ENCODE data around the gene TCIRG1.

Gene TCIRG1

DNA sequence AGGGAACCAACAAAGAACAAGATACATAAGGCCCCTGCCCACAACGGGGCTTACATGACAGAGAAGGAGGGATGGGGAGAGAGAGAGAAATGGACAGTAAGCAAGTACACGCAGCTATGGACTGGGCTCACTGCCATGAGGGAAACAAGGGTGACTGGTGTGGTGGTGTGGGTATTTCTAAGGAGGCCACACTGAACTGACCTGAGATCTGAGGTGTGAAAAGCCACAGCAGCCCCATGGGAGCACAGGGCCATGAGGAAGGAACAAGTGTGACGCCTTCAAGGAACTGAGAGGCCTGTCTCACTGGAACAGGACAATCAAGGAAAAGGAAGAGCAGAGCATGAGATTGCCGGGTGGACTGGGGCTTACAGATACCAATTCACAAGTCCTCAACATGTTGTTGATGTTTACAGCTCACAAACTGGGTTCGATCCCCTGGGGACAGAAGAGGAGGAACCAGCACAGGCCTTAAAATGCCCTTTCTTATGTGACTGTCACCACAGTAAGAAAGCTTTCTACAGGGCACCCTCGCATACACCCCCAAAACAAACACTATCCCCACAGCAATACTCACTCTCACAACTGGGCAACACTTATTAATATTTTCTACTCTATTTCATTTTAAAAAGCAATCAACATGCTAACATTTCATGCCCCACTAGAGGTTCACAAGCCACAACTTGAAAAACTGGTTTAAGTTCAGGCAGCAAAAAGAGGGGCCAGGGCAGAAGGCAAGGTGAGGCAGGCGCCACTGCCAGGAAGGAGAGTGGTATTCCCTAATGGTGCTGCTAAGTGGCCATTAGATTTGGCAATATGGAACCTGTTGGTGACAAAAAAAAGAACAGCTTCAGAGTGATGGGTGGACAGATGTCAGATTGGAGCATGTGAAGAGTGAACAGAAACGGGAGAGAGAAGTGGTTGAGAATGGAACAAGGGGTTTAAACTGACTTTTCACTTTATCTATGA, 39.1 kb downstream of the TCIRG1 start:
- H3K36me3 ChIP-seq = peaks cover 21% of the 10 kb centered on the region
- no peaks in the 10 kb centered on the region for H3K27me3 ChIP-seq
- TF ChIP-seq, protein P1, sequence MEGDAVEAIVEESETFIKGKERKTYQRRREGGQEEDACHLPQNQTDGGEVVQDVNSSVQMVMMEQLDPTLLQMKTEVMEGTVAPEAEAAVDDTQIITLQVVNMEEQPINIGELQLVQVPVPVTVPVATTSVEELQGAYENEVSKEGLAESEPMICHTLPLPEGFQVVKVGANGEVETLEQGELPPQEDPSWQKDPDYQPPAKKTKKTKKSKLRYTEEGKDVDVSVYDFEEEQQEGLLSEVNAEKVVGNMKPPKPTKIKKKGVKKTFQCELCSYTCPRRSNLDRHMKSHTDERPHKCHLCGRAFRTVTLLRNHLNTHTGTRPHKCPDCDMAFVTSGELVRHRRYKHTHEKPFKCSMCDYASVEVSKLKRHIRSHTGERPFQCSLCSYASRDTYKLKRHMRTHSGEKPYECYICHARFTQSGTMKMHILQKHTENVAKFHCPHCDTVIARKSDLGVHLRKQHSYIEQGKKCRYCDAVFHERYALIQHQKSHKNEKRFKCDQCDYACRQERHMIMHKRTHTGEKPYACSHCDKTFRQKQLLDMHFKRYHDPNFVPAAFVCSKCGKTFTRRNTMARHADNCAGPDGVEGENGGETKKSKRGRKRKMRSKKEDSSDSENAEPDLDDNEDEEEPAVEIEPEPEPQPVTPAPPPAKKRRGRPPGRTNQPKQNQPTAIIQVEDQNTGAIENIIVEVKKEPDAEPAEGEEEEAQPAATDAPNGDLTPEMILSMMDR (IDR thresholded peaks at IDR 0.05) = no peak
- no peak overlapping the region for H3K4me3 ChIP-seq (ENCODE audit: low read depth in 1 of 2, low read length in 1 of 2)
- H3K27ac ChIP-seq = no peak overlapping the region
- no peaks in the 10 kb centered on the region for H3K9me3 ChIP-seq
- H3K4me1 ChIP-seq (ENCODE audit: control insufficient read depth in 1 of 2, insufficient read depth in 1 of 2, low read depth in 1 of 2, low read length in 1 of 2) = no peaks in the 10 kb centered on the region

DNA sequence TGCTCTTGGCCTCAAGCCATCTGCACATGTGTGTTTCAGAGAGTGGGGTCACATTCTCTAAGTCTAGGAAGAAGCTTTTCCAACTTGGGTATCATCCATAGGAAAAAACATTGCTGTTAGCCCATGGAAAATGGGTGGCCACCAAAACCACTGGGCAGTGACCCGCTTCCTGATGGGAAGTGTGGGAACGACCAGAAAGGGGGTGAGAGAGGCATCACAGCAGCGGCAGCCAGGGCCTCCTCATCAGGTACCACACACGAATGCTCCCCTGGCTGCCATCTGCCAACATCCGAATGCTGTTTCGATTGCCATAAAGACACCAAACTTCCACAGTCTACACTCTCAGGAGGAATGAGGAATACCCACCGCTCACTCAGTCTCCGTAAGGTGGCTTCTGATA, 42.0 kb downstream of the TCIRG1 start:
- TF ChIP-seq, protein P1 (IDR thresholded peaks at IDR 0.05) = no peak
- Histone ChIP-seq H3K9me3 (no peaks in the 10 kb centered on the region), H3K4me3 (ENCODE audit: low read depth in 1 of 2, low read length in 1 of 2) (no peak overlapping the region), H3K4me1 (ENCODE audit: control insufficient read depth in 1 of 2, insufficient read depth in 1 of 2, low read depth in 1 of 2, low read length in 1 of 2) (no peaks in the 10 kb centered on the region), H3K27me3 (no peaks in the 10 kb centered on the region), H3K27ac (no peak overlapping the region), H3K36me3 (peaks cover 14% of the 10 kb centered on the region)

DNA sequence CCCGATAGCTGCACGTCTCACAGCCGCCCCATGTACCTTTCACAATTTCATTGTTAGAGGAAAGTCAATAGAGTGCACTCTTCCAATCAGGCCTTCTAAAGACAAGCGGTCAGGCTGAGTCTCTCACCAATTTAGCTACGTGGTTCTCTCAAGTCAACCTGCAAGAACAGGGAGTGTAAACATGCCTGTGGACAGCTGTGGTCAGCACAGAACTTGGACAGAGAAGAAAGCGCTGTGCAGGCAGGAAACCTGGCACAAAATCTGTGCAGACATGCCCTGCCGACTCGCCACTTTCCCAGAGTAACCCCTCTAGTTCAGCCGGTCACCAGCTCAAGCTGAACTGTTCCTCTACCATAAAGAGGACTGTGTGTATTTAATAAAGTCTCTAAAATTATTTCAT, 42.9 kb downstream of the TCIRG1 start:
- Histone ChIP-seq H3K4me3 (ENCODE audit: low read depth in 1 of 2, low read length in 1 of 2) (no peak overlapping the region), H3K36me3 (peaks cover 14% of the 10 kb centered on the region), H3K27me3 (no peaks in the 10 kb centered on the region), H3K4me1 (ENCODE audit: control insufficient read depth in 1 of 2, insufficient read depth in 1 of 2, low read depth in 1 of 2, low read length in 1 of 2) (no peaks in the 10 kb centered on the region), H3K27ac (no peak overlapping the region), H3K9me3 (no peaks in the 10 kb centered on the region)
- TF ChIP-seq, protein P1 (IDR thresholded peaks at IDR 0.05) = no peak

DNA sequence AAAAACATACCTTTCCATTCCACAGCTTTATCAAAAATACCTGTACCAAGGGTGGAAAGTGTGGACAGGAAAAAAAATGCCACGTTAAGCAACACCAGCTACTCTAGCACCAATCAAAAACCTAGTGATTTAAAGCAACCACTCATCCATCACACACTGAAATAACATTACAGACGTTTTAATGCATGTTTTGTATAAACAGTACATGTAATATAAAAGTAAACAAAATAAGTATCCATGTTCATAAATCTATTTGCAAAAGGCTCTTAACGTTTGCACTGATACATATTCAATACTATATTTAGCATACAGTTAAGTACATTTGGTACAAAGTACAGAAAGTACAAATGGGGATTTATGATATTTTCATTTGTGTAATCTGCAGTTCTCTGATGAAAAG, 43.7 kb downstream of the TCIRG1 start:
- TF ChIP-seq, protein P1 (IDR thresholded peaks at IDR 0.05) = no peak
- H3K4me1 ChIP-seq (ENCODE audit: control insufficient read depth in 1 of 2, insufficient read depth in 1 of 2, low read depth in 1 of 2, low read length in 1 of 2) = no peaks in the 10 kb centered on the region
- H3K27ac ChIP-seq = no peak overlapping the region
- no peak overlapping the region for H3K4me3 ChIP-seq (ENCODE audit: low read depth in 1 of 2, low read length in 1 of 2)
- H3K27me3 ChIP-seq = no peaks in the 10 kb centered on the region
- H3K9me3 ChIP-seq = no peaks in the 10 kb centered on the region
- peaks cover 14% of the 10 kb centered on the region for H3K36me3 ChIP-seq

DNA sequence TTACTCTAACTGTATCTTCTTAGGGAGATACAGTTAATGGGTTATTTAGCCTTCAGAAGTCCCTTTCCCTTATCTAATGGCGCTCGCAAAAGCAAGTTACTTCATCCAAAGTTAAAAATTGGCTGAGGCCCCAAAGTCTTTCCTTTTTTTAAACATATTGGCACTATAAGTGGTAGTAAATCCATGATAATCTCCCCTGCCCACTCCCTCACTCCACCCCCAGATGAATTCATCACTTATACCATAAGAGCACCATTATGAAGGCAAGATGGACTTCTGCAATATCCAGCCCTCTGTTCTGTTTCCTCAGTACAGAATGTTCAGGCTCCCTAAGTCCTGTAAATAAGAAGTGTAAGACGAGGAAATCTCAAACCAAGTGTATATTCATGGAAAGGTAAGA, 44.7 kb downstream of the TCIRG1 start:
- H3K27ac ChIP-seq = no peak overlapping the region

More for the DNA sequence above, 44.7 kb downstream of the TCIRG1 start:
- no peaks in the 10 kb centered on the region for H3K4me1 ChIP-seq (ENCODE audit: control insufficient read depth in 1 of 2, insufficient read depth in 1 of 2, low read depth in 1 of 2, low read length in 1 of 2)
- no peaks in the 10 kb centered on the region for H3K9me3 ChIP-seq
- H3K4me3 ChIP-seq (ENCODE audit: low read depth in 1 of 2, low read length in 1 of 2) = no peak overlapping the region
- H3K27me3 ChIP-seq = no peaks in the 10 kb centered on the region
- TF ChIP-seq, protein P1 (IDR thresholded peaks at IDR 0.05) = no peak
- peaks cover 14% of the 10 kb centered on the region for H3K36me3 ChIP-seq
